ENCODE data around the gene MAP7D1. TPM values are rescaled to one million over a fixed set of nuclear protein-coding genes. Genes with fewer than 3 reads are reported as not detected.
A peak's percentile ranks its signal among the peaks of the same experiment; 100 is the strongest.

MAP7D1 gene
- 162 and 172 TPM in 2 replicates for total RNA-seq

GRCh38 chr1:36155408-36156328 is at the start of gene MAP7D1:
Gene MAP7D1, plus strand, starts transcription at chr1:36156160. Its CDS starts 258 bp downstream, at chr1:36156418.
- DNase-seq (ENCODE audit: low spot score), result peak; percentile 80
- peak within 1 kb of the TSS; percentile 90 for H3K27ac Mint-ChIP-seq
- H3K36me3 Mint-ChIP-seq (ENCODE audit: low read depth), result peaks cover 22% of the 10 kb centered on the region
- intact Hi-C loops (cut with micrococcal nuclease), result loop anchor here (5.0 to 10.0 kb wide), 2 partner anchors 269 to 963 kb away; partner anchors contain the start of gene SFPQ
- H3K4me1 Mint-ChIP-seq (ENCODE audit: low read depth), result peaks cover 61% of the 10 kb centered on the region
- H3K4me3 Mint-ChIP-seq (ENCODE audit: low read depth), result peak within 1 kb of the TSS; percentile 89
- H3K27me3 Mint-ChIP-seq (ENCODE audit: low read depth), result no peaks in the 10 kb centered on the region
- no peaks in the 10 kb centered on the region for H3K9me3 Mint-ChIP-seq

- H3K9me3 Mint-ChIP-seq, result no peaks in the 10 kb centered on the region
- H3K4me1 Mint-ChIP-seq (ENCODE audit: low read depth), result peaks cover 10% of the 10 kb centered on the region
- no peak for DNase-seq (ENCODE audit: low spot score)
- intact Hi-C loops (cut with micrococcal nuclease), result no loop called here
- no peaks in the 10 kb centered on the region for H3K36me3 Mint-ChIP-seq (ENCODE audit: low read depth)
- no peak overlapping the region for H3K27ac Mint-ChIP-seq
- H3K4me3 Mint-ChIP-seq (ENCODE audit: low read depth), result no peak overlapping the region
- H3K27me3 Mint-ChIP-seq (ENCODE audit: low read depth), result no peaks in the 10 kb centered on the region
Measured at GRCh38 chr1:36106269-36106668, 49.7 kb upstream of the MAP7D1 start.

- H3K9me3 Mint-ChIP-seq, result no peaks in the 10 kb centered on the region
- H3K27ac Mint-ChIP-seq, result no peak overlapping the region
- no peaks in the 10 kb centered on the region for H3K27me3 Mint-ChIP-seq (ENCODE audit: low read depth)
- H3K4me1 Mint-ChIP-seq (ENCODE audit: low read depth), result peaks cover 12% of the 10 kb centered on the region
- no peak overlapping the region for H3K4me3 Mint-ChIP-seq (ENCODE audit: low read depth)
- intact Hi-C loops (cut with micrococcal nuclease), result no loop called here
- H3K36me3 Mint-ChIP-seq (ENCODE audit: low read depth), result no peaks in the 10 kb centered on the region
- DNase-seq (ENCODE audit: low spot score), result no peak
Measured at GRCh38 chr1:36107394-36107793, 48.6 kb upstream of the MAP7D1 start.

DNA sequence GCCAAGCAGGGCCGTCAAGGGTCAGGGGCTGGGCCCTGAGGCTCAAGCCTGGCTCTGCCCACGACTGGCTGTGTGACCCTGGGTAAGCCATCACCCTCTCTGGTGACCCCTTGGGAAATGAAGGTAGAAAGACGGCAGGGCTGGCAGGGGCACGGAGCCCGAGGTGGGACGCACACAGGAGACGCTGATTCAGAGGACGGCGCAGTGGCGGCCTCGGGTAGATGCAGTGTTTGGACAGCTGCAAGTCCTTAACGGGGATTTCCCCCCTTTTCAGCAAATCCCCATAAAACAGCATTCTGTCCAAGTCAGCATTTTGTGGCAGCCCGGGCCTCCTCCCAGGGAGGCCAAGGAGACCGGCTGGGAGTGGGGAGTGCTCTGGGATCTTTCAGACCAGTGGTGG is 47.6 kb upstream of the MAP7D1 start:
- H3K27me3 Mint-ChIP-seq (ENCODE audit: low read depth), result no peaks in the 10 kb centered on the region
- intact Hi-C loops (cut with micrococcal nuclease), result no loop called here
- H3K9me3 Mint-ChIP-seq, result no peaks in the 10 kb centered on the region
- no peak for DNase-seq (ENCODE audit: low spot score)
- no peak overlapping the region for H3K27ac Mint-ChIP-seq
- no peaks in the 10 kb centered on the region for H3K36me3 Mint-ChIP-seq (ENCODE audit: low read depth)
- H3K4me1 Mint-ChIP-seq (ENCODE audit: low read depth), result peaks cover 12% of the 10 kb centered on the region
- no peak overlapping the region for H3K4me3 Mint-ChIP-seq (ENCODE audit: low read depth)

- no peaks in the 10 kb centered on the region for H3K9me3 Mint-ChIP-seq
- no peaks in the 10 kb centered on the region for H3K36me3 Mint-ChIP-seq (ENCODE audit: low read depth)
- no peak overlapping the region for H3K4me3 Mint-ChIP-seq (ENCODE audit: low read depth)
- H3K27me3 Mint-ChIP-seq (ENCODE audit: low read depth), result no peaks in the 10 kb centered on the region
- intact Hi-C loops (cut with micrococcal nuclease), result no loop called here
- DNase-seq (ENCODE audit: low spot score), result peak; percentile 29
- peak overlapping the region; percentile 70 for H3K27ac Mint-ChIP-seq
- H3K4me1 Mint-ChIP-seq (ENCODE audit: low read depth), result peaks cover 12% of the 10 kb centered on the region
Measured at GRCh38 chr1:36109041-36109679, 46.8 kb upstream of the MAP7D1 start.

DNA sequence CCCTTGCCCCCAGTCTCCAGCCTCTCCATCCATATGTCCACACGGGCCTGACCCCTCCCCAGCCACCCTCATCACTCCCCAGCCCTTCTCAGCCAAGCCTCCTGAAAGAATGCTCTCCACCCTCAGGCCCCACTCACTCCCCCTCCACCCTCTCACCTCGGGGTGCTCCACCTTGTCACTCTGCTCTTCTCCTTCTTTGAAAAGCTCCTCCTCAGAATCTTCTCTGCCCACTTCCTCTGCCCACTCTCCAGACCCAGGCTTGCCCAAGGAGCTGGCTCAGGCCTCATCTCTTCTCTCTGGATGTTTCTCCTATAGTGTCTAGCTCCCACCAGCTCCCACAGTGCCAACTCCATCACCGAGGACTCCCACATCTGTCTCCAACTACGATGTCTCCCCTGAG is 44.8 kb upstream of the MAP7D1 start:
- Mint-ChIP-seq H3K27ac (peak overlapping the region; percentile 42), H3K9me3 (no peaks in the 10 kb centered on the region), H3K4me1 (ENCODE audit: low read depth) (peaks cover 12% of the 10 kb centered on the region), H3K4me3 (ENCODE audit: low read depth) (no peak overlapping the region), H3K36me3 (ENCODE audit: low read depth) (no peaks in the 10 kb centered on the region), H3K27me3 (ENCODE audit: low read depth) (no peaks in the 10 kb centered on the region)
- no peak for DNase-seq (ENCODE audit: low spot score)
- intact Hi-C loops (cut with micrococcal nuclease), result no loop called here

DNA sequence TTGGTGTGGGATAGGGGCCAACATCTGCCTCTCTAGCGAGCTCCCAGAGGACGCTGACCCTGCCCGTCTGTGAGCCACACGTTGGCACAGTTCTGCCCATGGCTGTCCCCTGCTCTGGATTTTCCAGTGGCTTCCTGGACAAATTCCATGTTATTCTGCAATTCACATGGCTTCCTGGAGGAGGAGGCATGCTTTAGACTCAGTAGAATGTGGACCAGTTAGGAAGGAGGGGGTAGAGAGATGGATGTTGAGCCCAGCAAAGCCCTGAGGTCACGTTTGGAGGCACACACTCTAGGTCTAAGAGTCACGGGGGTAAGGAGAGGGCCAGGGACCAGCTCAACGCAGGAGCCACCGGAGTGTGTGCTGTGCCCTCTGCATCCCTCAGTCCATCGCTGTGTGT is 43.1 kb upstream of the MAP7D1 start:
- no peak overlapping the region for H3K27ac Mint-ChIP-seq
- H3K4me3 Mint-ChIP-seq (ENCODE audit: low read depth), result no peak overlapping the region
- H3K27me3 Mint-ChIP-seq (ENCODE audit: low read depth), result no peaks in the 10 kb centered on the region
- no peaks in the 10 kb centered on the region for H3K36me3 Mint-ChIP-seq (ENCODE audit: low read depth)
- H3K4me1 Mint-ChIP-seq (ENCODE audit: low read depth), result peaks cover 12% of the 10 kb centered on the region
- no peak for DNase-seq (ENCODE audit: low spot score)
- intact Hi-C loops (cut with micrococcal nuclease), result no loop called here
- no peaks in the 10 kb centered on the region for H3K9me3 Mint-ChIP-seq

DNA sequence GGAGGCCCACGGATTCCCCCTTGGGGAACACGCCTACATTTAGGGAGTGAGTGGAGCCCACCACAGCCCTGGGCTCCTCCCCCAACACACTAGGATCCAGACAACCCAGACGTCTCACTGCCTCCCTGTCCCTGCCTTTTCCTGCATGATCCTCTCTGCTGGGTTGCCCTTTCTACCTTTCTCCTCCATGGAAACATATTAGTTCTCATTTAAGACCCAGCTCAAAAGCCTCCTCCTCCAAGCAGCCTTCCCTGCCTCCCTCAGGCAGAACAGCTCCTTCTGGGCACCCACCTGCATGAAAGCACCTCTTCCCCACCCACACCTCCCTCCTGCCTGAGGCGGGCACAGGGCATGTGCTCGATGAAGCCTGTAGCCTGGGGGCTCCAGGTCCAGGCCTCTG is 41.6 kb upstream of the MAP7D1 start:
- Mint-ChIP-seq H3K27me3 (ENCODE audit: low read depth) (no peaks in the 10 kb centered on the region), H3K27ac (no peak overlapping the region), H3K4me3 (ENCODE audit: low read depth) (no peak overlapping the region), H3K9me3 (no peaks in the 10 kb centered on the region), H3K4me1 (ENCODE audit: low read depth) (peaks cover 5% of the 10 kb centered on the region), H3K36me3 (ENCODE audit: low read depth) (no peaks in the 10 kb centered on the region)
- intact Hi-C loops (cut with micrococcal nuclease), result no loop called here
- no peak for DNase-seq (ENCODE audit: low spot score)

GRCh38 chr1:36115200-36115669 is 40.7 kb upstream of the MAP7D1 start:
- no peak overlapping the region for H3K27ac Mint-ChIP-seq
- intact Hi-C loops (cut with micrococcal nuclease), result no loop called here
- H3K27me3 Mint-ChIP-seq (ENCODE audit: low read depth), result no peaks in the 10 kb centered on the region
- H3K36me3 Mint-ChIP-seq (ENCODE audit: low read depth), result no peaks in the 10 kb centered on the region
- H3K9me3 Mint-ChIP-seq, result no peaks in the 10 kb centered on the region
- H3K4me3 Mint-ChIP-seq (ENCODE audit: low read depth), result no peak overlapping the region
- DNase-seq (ENCODE audit: low spot score), result no peak
- peaks cover 4% of the 10 kb centered on the region for H3K4me1 Mint-ChIP-seq (ENCODE audit: low read depth)

DNA sequence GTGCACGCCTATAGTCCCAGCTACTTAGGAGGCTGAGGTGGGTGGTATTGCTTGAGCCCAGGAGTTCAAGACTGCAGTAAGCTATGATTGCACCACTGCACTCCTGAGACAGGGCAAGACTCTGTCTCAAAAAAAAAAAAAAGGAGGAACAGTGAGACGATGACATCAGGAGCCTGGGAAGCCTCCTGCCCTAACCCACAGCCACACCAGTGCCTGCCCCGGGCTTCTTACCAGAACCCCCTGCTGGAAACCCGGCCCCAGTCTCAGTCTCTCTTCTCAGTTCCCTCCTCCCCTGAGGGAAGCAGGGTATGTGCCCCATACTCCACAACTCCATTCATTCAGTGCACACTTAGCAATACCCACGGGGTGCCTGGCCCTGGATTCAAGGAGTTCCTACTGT is 40.0 kb upstream of the MAP7D1 start:
- H3K4me3 Mint-ChIP-seq (ENCODE audit: low read depth), result no peak overlapping the region
- H3K27me3 Mint-ChIP-seq (ENCODE audit: low read depth), result no peaks in the 10 kb centered on the region
- intact Hi-C loops (cut with micrococcal nuclease), result no loop called here
- H3K36me3 Mint-ChIP-seq (ENCODE audit: low read depth), result no peaks in the 10 kb centered on the region
- peaks cover 4% of the 10 kb centered on the region for H3K4me1 Mint-ChIP-seq (ENCODE audit: low read depth)
- no peak for DNase-seq (ENCODE audit: low spot score)
- no peaks in the 10 kb centered on the region for H3K9me3 Mint-ChIP-seq
- no peak overlapping the region for H3K27ac Mint-ChIP-seq

DNA sequence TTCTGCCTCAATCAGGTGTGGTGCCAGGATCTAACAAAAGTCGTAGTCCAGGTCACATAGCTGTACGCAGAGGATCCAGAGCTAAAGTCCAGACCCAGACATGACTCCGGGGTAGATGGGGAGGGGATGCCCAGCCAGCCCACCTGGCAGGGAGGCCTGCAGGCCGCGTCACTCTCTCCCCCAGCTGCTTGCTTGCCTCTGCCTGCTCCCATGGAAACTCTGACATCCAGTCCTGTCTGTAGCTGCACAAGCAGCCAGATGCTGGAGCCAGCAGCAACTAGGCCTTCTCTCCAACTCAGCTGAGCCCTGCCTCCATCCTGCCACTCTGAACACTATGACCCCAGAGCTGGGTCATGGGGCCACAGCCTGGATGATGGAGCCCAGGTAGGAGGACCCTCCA is 39.1 kb upstream of the MAP7D1 start:
- no peak for DNase-seq (ENCODE audit: low spot score)
- peaks cover 3% of the 10 kb centered on the region for H3K27me3 Mint-ChIP-seq (ENCODE audit: low read depth)
- intact Hi-C loops (cut with micrococcal nuclease), result no loop called here
- no peak overlapping the region for H3K27ac Mint-ChIP-seq
- no peaks in the 10 kb centered on the region for H3K9me3 Mint-ChIP-seq
- no peak overlapping the region for H3K4me3 Mint-ChIP-seq (ENCODE audit: low read depth)
- H3K4me1 Mint-ChIP-seq (ENCODE audit: low read depth), result no peaks in the 10 kb centered on the region
- no peaks in the 10 kb centered on the region for H3K36me3 Mint-ChIP-seq (ENCODE audit: low read depth)

- peaks cover 19% of the 10 kb centered on the region for H3K27me3 Mint-ChIP-seq (ENCODE audit: low read depth)
- no peaks in the 10 kb centered on the region for H3K9me3 Mint-ChIP-seq
- peaks cover 9% of the 10 kb centered on the region for H3K4me1 Mint-ChIP-seq (ENCODE audit: low read depth)
- H3K4me3 Mint-ChIP-seq (ENCODE audit: low read depth), result no peak overlapping the region
- intact Hi-C loops (cut with micrococcal nuclease), result no loop called here
- DNase-seq (ENCODE audit: low spot score), result no peak
- H3K27ac Mint-ChIP-seq, result no peak overlapping the region
- no peaks in the 10 kb centered on the region for H3K36me3 Mint-ChIP-seq (ENCODE audit: low read depth)
Measured at GRCh38 chr1:36118447-36119204, 37.3 kb upstream of the MAP7D1 start.

Measured in activated T-helper 2 cell treated with anti-CD3 and anti-CD28 coated beads, Interferon-gamma antibody, Interleukin-2, Interleukin-4, amounts not matched to agents 10 μg/mL and 5 μg/mL and 100 μg/mL, durations not matched to agents 14 hours and 24 hours and 36 hours (primary cell).